ENCODE measurements around the gene USP36.

USP36 gene

DNA sequence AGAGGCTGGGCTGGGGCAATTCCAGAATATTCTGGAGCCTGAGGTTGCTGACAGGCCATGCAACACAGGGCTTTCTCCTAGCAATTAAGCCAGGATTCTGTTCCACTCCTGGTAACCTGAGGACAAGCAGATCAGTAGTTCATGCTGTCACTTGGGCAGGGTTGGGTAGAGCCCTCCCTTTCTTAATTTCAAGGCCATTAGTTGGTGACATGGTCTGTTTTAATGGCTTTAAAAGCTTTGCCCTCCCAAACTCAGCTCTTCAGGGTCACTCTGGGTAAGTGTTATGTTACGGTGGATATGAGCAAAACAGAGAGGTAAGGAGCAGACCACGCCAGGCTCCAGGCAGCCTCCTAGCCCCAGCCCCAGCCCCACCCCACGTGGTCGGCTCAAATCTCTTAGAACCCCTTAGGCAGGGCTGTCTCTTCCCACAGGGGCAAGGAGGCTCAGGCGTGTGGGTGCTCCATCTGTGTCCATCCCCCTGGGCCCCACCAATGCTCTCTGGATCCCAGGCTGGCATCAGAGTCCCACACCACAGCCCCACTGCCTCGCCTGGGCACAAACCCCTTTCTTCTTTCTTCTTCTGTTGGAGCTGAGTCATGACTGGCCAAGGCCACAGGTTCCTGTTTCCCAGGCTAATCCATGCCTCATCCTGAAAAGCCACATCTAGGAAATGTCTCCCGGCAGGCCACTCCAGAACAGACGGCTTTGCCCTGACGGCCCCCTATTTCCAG is 34.9 kb upstream of the USP36 start:
- H3K4me3 ChIP-seq (ENCODE audit: low read length): no peak overlapping the region
- no peak overlapping the region for H3K9ac ChIP-seq (ENCODE audit: low read length)
- TF ChIP-seq EZH2phosphoT487 (IDR thresholded peaks at IDR 0.05; ENCODE audit: low read depth): no peak
- TF ChIP-seq, protein P1, sequence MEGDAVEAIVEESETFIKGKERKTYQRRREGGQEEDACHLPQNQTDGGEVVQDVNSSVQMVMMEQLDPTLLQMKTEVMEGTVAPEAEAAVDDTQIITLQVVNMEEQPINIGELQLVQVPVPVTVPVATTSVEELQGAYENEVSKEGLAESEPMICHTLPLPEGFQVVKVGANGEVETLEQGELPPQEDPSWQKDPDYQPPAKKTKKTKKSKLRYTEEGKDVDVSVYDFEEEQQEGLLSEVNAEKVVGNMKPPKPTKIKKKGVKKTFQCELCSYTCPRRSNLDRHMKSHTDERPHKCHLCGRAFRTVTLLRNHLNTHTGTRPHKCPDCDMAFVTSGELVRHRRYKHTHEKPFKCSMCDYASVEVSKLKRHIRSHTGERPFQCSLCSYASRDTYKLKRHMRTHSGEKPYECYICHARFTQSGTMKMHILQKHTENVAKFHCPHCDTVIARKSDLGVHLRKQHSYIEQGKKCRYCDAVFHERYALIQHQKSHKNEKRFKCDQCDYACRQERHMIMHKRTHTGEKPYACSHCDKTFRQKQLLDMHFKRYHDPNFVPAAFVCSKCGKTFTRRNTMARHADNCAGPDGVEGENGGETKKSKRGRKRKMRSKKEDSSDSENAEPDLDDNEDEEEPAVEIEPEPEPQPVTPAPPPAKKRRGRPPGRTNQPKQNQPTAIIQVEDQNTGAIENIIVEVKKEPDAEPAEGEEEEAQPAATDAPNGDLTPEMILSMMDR (IDR thresholded peaks at IDR 0.05; ENCODE audit: low read depth, low read length): no peak
- H3K9me3 ChIP-seq (ENCODE audit: insufficient read depth, low read length): no peaks in the 10 kb centered on the region
- H3K36me3 ChIP-seq (replicated peaks; ENCODE audit: low read depth, low read length): no peaks in the 10 kb centered on the region
- no peaks in the 10 kb centered on the region for H4K20me1 ChIP-seq (ENCODE audit: insufficient read depth, low read length)
- no peak overlapping the region for H3K27ac ChIP-seq (ENCODE audit: low read length)
- H3K4me1 ChIP-seq (ENCODE audit: low read length): no peaks in the 10 kb centered on the region
- H3K4me2 ChIP-seq (ENCODE audit: low read length): no peak overlapping the region
- no peak overlapping the region for H2AFZ ChIP-seq (ENCODE audit: low read depth, low read length)
- H3K27me3 ChIP-seq (ENCODE audit: low read depth, low read length): no peaks in the 10 kb centered on the region
- H3K79me2 ChIP-seq (ENCODE audit: low read length): no peaks in the 10 kb centered on the region

DNA sequence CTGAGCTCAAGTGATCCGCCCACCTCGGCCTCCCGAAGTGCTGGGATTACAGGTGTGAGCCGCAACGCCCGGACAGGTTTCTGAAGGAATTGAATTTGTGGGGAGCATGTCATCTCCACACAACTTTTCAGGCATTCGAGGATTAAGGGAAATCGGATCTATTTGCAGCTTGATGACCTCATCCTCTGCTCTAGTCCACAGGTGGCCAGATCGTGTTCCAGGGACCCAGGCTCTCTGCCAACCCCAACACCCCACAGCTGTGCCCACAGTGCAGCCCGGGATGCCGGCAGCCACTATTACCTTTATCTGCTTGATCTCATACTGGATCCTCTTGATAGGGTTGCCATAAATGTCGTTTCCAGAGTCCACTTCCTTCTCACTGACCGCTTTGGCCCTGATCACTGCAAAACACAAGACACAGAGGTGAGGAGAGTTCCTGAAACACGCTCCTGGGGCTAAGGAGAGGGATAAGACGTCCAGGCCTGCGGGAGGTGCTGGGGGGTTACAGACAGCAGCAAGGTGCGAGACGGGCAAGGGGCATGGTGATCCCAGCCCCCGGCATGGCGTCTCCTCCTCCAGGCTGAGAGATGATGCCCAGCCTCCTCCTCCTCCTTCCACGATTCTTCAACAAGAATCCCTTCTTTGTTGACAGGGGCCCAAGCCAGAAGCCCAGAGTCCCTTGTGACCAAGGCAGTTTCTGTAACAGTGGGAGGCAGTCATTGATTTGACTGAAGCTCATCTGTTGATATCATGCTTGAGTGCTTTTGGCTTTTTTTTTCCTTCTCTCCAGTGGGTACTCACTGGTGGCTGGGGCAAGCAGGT is 33.1 kb upstream of the USP36 start:
- no peaks in the 10 kb centered on the region for H3K9me3 ChIP-seq (ENCODE audit: insufficient read depth, low read length)
- H3K4me2 ChIP-seq (ENCODE audit: low read length): no peak overlapping the region
- no peak overlapping the region for H3K4me3 ChIP-seq (ENCODE audit: low read length)
- H2AFZ ChIP-seq (ENCODE audit: low read depth, low read length): no peak overlapping the region
- no peak for TF ChIP-seq EZH2phosphoT487 (IDR thresholded peaks at IDR 0.05; ENCODE audit: low read depth)
- TF ChIP-seq, protein P1 (IDR thresholded peaks at IDR 0.05; ENCODE audit: low read depth, low read length): no peak
- no peak overlapping the region for H3K9ac ChIP-seq (ENCODE audit: low read length)
- no peaks in the 10 kb centered on the region for H3K27me3 ChIP-seq (ENCODE audit: low read depth, low read length)
- H3K79me2 ChIP-seq (ENCODE audit: low read length): no peaks in the 10 kb centered on the region
- H3K36me3 ChIP-seq (replicated peaks; ENCODE audit: low read depth, low read length): no peaks in the 10 kb centered on the region
- no peaks in the 10 kb centered on the region for H4K20me1 ChIP-seq (ENCODE audit: insufficient read depth, low read length)
- H3K4me1 ChIP-seq (ENCODE audit: low read length): no peaks in the 10 kb centered on the region
- H3K27ac ChIP-seq (ENCODE audit: low read length): no peak overlapping the region

DNA sequence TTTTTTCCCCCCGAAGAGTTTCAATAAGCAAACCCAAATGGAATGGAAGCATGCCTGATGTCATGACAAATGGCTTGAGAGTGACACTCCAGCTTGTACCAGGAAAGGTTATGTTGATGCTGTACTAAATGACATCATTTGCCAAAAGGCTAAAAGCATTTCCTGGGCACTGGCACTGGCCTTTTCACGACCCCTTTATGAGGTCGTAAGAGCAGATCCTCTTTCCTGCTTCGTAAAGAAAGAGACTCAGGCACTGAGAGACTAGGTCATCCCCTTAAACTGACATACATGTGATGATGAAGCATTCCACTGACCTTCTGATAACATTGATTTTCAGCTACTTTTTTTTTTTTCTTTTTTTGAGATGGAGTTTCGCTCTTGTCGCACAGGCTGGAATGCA is 31.9 kb upstream of the USP36 start:
- Histone ChIP-seq H3K4me1 (ENCODE audit: low read length) (no peaks in the 10 kb centered on the region), H3K36me3 (replicated peaks; ENCODE audit: low read depth, low read length) (no peaks in the 10 kb centered on the region), H3K4me3 (ENCODE audit: low read length) (no peak overlapping the region), H3K79me2 (ENCODE audit: low read length) (no peaks in the 10 kb centered on the region), H3K9me3 (ENCODE audit: insufficient read depth, low read length) (no peaks in the 10 kb centered on the region), H3K27ac (ENCODE audit: low read length) (no peak overlapping the region), H3K27me3 (ENCODE audit: low read depth, low read length) (no peaks in the 10 kb centered on the region), H3K4me2 (ENCODE audit: low read length) (no peak overlapping the region), H3K9ac (ENCODE audit: low read length) (no peak overlapping the region), H2AFZ (ENCODE audit: low read depth, low read length) (no peak overlapping the region), H4K20me1 (ENCODE audit: insufficient read depth, low read length) (no peaks in the 10 kb centered on the region)
- no peak for TF ChIP-seq EZH2phosphoT487 (IDR thresholded peaks at IDR 0.05; ENCODE audit: low read depth)
- TF ChIP-seq, protein P1 (IDR thresholded peaks at IDR 0.05; ENCODE audit: low read depth, low read length): no peak

DNA sequence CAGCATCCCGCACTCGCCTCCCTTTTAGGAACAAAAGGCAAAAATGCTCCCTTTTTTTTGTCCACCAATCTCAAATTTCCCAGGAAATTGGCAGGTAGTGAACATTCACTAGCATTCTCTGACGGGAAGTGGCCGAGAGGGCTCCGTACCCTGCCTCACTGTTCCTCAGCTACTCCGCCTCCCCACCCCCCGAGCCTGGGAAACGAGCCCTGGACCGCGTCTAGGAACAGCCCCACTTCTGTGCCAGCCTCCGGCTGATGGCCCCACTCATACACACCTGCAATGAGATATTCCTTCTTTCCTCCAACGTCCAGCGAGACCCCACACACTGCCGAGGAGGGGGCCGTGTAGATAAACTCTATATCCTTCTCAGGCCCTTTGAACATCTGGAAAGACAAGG is 30.0 kb upstream of the USP36 start:
- Histone ChIP-seq H2AFZ (ENCODE audit: low read depth, low read length) (no peak overlapping the region), H3K4me2 (ENCODE audit: low read length) (no peak overlapping the region), H3K27me3 (ENCODE audit: low read depth, low read length) (0 out of 2 replicates have a peak, but pooled peaks cover 3% of the 10 kb centered on the region), H4K20me1 (ENCODE audit: insufficient read depth, low read length) (no peaks in the 10 kb centered on the region), H3K27ac (ENCODE audit: low read length) (no peak overlapping the region), H3K4me1 (ENCODE audit: low read length) (0 out of 2 replicates have a peak, but pooled peaks cover 3% of the 10 kb centered on the region), H3K79me2 (ENCODE audit: low read length) (no peaks in the 10 kb centered on the region), H3K9ac (ENCODE audit: low read length) (no peak overlapping the region), H3K36me3 (replicated peaks; ENCODE audit: low read depth, low read length) (no peaks in the 10 kb centered on the region), H3K4me3 (ENCODE audit: low read length) (no peak overlapping the region), H3K9me3 (ENCODE audit: insufficient read depth, low read length) (no peaks in the 10 kb centered on the region)
- no peak for TF ChIP-seq EZH2phosphoT487 (IDR thresholded peaks at IDR 0.05; ENCODE audit: low read depth)
- TF ChIP-seq, protein P1 (IDR thresholded peaks at IDR 0.05; ENCODE audit: low read depth, low read length): no peak
